HG03196 (cell line): ENCODE results near the gene DNAJC13.
A peak's percentile ranks its signal among the peaks of the same experiment; 100 is the strongest.
"Not testable (repeated sequence)": the region's sequence is repeated elsewhere in the genome, so short reads cannot be mapped to it uniquely, and the experiment has no call there.

Source experiments
- ATAC-seq: cut with Tn5 transposase; IDR thresholded peaks from one replicate; pipeline ENCODE4 v1.9.1; 2021; ENCODE audit not compliant: unreplicated experiment

The DNAJC13 gene

DNA sequence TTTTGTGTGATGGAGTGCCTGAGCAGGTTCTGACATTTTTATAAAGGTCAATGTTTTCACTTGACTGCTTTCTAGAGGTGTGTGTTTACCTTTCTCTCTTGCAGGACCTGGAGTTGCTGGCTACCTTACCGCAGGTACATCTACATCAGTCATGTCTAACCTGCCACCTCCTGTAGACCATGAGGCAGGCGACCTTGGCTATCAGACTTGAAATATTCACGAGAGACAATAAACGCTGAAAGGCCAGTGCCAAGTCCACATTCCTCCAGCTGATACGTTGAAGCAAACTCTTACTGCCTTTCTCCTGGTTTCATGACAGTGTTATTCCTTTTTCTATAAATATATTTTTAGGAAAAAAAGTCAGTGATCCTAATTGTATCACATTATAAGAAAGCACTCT lies 120.8 kb downstream of the DNAJC13 start:
- no peak for ATAC-seq

DNA sequence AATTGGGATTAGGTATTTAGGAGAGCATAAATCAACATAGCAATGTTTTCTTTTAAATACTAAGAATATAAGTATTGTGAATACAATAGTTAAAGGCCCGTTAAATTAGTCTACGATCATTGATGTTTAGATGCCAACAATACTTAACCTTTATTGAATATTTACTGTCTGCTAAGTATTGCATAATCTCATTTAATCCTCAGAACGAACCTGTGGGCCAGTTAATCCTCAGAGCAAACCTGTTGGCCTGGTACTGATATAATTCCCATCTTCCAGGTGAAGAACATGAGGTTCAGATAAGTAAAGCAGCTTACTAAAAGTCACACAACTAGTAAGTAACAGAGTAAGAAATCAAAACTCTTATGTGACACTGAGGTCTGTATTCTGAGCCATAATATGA lies 122.4 kb downstream of the DNAJC13 start:
- no peak for ATAC-seq

DNA sequence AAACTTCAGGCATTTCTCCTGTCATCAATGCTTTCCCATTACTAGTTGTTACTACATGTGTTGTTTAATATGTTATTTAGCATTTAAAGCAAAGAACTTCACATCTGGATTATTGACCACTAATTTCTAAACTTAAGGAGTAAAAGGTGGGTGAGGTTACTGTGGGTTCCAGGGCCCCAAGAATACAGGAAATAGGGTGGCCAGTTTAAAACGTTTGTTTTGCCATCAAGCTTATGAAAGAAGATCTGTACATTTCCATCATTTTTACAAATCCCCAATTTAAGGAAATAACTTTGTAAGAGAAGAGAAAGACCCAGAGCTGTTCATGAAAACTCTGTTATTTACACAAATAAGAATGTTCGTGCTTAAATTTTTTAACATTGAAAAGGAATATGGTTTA lies 125.3 kb downstream of the DNAJC13 start:
- no peak for ATAC-seq

DNA sequence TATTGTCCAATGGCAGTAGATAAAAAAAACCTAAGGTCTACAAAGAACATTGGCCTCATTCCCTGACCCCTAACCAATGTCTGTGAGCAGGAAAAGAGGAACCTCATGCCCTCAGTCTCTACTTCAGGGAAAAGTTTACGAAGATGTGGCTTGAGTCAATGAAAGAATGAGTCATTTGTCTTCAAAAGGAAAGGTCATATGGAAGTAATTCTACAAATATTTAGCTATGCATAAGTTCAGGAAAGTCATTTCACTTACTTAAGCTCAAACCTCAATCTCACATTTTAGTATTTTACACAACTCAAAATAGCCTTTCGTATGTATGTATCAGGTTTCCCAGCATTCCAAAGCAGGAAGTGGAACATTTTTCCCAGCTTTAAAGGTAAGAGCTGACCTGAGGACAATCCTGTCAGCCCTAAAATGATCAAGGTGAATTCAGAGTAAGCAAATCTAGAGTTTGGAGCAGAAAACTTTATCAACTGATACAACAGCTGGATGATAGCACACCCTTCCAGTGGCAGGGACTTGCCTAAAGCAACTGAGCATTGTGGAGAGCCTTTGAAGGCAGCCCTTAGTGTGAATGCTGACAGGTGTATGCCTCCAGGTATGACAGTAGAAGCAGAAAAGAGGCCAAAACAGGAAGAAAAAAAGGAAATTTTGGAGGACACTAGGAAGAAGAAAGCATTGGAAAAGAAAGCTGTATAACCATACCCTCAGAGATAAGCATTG lies 125.9 kb downstream of the DNAJC13 start:
- no peak for ATAC-seq

DNA sequence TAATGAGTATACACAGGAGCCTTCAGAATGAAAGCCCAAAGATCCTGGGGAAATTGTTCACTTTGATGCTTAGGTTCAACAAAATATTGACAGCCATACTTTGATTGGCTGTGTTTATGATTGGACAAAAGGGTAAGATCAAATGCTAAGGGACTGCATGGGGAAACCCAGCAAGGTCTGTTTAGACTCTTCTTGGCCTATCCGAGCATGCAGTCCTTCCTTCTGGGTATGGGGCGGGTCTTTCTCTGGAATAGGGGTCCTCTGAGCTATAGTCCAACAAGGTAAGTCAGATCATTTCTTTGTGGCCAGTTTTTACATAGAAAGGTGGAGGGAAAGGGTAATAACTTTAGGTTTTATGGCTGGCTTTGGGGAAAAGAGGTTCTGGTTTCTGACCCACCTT lies 126.8 kb downstream of the DNAJC13 start:
- no peak for ATAC-seq

DNA sequence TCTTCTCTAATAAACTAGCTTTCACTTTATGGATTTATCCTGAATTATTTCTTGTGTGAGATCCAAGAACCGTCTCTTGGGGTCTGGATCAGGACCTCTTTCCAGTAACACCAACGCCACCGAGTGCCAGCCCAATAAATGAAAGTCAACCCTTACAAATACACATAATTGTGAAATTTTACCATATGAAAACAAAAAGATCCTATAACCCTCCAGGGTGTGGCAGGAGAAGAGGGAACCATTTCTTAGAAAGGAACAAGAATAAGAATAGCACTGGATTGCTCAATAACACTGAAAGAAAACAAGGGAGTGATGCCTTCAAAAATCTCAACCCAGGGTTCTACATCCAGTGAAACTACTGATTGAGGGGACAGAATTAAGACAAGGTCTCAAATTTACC lies 128.2 kb downstream of the DNAJC13 start:
- no peak for ATAC-seq

DNA sequence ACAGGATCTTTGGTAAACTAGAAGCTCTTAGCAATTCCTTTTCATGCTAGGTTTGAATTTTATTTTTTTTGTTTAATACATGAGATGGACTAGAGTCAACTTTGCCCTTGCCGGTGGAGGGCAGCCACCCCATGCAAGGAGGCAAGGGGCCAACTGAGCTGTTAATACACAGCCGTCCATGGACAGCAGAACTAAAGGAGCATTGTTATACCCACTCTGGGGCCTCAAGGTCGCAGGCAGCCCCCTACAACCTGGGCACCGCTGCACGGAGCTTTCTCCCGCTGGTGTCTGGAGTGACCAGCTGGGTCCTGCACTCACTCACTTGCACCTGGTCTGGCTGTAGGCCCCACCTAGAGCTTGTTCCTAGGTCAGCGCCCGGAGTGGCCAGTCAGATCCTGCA lies 131.9 kb downstream of the DNAJC13 start:
- no peak for ATAC-seq

DNA sequence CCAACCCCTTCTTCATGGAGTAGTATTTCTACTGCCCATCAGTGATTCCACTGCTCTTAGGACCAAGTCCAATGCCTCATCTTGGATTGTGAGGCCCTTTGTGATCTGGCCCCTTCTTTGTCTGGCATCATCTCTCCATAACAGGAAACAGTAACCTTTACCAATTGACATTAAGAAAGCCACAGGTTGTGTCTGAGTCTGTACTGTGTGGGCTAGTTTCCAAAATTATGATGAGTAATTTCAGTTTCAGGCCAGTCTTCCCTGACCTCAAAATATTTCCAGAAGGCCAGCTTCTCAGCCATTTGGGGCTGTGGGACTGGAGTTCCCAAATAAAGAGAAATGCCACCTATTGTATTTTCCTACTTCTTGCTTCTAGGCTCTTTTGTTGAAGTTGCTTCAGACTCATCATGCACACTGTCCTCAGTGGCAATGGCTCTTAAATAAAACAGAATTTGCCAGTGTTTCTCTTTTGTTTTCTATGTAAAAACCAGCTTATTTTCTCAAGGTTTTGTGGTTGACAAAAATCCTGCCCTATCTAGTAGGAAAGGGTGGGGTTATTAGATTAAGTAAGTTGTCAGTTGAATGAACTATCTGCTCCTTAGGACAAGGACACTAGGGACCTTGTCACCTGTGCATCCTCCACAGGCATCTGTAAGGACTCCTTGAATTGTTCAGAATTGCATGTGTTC lies 132.7 kb downstream of the DNAJC13 start:
- peak; percentile 67 for ATAC-seq

DNA sequence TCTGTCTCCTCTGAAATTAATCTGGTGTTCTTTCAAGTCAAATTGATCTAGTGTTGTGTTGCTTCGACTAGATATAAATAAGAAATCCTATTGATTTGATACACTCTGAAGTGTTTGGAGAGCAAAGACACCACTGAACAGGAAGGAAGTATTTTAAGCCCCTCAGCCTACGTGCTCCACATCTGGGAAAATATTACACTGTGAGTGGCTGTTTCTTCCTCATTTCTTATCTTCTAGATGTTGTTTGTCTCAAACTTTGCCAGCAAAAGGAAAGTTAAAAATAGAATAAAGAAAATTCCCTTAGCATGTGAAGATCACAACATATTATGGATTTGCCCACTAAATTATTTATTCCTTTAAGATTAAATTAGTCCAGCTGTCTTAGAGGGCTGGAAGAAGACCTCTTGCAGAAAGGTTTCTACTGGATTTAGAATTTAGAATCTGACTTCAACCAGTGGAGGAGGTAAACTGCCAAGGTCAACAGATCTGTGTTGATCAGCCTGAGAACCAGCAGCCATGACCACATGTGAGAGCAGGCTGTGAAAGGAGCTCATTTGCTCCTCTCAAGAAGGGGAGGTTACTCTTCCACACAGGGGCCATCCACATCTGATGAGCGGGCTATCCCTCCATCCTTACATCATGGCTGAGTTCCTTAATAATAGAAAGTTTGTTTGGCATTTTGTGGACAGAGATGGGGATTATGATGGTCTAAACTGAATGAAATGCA lies 133.4 kb downstream of the DNAJC13 start:
- ATAC-seq = no peak

DNA sequence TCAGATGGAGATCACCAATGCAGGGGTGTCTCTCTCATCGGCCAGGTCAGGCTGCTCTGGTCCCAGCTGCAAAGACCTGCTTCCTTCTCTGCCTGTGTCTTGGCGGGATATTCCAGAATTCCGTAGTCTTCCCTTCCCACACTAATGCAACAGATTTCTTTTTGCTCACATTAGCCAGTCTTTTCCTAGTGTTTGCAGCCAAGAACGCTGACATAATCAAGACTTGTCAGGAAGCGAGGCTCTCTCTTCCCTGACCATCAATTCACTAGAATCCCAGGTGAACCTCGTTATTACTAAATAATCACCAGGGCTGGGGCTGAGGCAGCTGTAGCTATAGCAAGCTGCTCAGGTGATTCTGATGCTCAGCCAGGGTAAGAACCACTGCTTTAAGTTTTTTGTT lies 136.5 kb downstream of the DNAJC13 start:
- ATAC-seq = no peak

DNA sequence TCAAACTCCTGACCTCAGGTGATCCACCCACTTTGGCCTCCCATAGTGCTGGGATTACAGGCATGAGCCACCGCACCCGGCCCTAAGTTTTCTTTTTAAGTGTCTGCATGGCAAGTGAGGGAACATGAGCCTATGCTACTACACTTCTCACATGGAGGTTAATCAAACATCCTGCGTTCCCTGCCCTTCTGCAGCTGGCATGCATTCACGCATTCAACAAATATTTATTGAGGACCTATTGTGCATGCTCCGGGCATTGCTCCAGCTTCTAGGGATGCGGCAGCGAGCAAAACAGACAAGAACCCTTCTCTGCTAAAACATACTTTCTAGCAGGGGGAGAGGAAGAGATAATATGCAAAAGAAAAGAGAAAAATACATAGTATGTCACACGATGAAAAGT lies 137.1 kb downstream of the DNAJC13 start:
- ATAC-seq = no peak

DNA sequence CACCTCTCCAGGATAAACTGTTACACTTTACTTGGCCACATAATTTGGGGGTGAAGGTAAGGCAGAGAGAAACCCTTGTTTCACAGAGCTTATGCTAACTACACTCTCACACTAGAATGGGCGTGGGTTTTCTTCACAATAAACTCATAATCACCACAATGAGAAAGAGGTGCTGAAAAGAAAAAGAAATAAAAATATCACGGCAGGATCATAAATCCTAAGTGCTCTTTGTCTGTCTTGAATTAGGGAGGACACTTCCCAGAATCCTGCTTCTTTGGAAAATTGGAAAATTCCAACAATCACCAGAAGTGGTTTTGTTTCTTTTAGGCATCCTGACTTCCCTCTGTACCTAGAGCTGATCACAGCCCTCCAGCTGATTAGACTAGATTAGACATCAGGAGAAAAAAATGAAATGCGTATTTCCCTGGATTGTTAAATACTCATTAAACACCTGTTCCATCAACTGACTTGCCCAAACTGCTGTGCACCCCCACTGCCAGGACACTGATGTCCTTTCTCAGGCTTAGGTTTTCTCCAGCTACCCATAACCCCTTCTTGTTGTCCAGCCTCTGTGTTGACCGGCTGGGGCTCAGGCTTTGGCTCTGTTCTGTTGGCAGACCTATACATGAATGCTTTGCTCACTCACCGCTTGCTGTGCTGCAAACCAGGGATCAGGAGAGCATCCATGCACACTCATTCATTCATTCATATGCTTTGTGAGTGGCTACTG lies 138.2 kb downstream of the DNAJC13 start:
- no peak for ATAC-seq

DNA sequence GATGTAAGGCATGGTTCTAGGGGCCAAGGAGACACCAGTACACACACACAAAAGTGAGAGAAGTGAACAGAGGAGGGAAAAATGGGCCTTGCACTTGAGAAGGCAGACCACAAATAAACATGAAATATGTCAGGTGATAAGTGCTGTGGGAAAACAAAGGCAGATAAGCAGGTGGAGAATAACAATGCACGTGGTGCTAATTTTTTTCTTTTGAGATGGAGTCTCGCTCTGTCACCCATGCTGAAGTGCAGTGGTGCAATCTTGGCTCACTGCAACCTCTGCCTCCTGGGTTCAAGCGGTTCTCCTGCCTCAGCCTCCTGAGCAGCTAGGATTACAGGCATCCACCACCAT lies 138.7 kb downstream of the DNAJC13 start:
- not testable (repeated sequence) for ATAC-seq

DNA sequence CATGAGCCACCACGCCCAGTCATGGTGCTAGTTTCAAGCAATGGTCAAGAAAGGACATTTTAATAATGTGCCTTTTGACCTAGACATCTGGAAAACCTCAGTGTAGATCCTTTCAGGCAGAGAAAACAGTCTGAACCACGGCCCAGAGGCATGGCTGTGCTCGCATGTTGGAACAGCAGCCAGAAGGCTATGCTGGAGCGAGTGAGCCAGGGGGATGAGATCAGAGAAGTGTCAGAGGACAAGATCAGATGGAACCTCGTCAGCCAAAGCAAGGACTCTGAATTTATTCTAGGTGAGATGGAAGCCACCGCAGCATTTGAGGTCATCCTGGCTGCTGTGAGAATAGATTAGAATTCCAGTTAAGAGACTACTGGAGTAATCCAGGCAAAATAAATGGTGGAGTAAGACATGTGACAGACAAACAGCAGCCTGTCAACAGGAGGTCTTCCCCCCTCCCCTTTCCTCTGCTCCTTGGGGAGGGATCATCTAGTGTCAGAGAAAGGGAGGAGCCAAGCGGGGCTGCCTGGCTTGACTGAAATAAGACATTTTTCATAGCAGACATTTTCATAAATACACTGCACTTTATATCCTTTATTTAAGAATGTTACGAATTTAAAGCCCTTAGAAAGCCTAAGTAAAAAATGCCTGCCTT lies 139.3 kb downstream of the DNAJC13 start:
- no peak for ATAC-seq

DNA sequence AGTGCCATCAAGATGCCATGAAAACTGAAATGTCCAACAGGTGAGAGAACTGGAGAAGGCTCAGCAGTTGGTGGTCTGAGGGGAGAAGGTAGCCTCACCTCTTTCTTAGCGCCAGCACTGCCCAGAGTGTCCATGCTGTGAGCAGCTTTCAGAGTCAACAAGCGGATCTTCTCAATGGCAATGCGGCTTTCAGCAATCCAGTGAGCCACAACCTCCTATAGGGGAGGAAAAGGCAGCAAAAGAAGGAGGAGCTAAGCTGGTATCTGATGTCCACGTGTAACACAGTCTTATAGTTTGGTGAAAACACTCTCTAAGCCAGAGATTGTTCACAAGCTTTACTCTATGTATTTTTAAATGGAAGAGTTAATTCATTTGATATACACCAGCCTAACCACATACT lies 143.7 kb downstream of the DNAJC13 start:
- no peak for ATAC-seq

DNA sequence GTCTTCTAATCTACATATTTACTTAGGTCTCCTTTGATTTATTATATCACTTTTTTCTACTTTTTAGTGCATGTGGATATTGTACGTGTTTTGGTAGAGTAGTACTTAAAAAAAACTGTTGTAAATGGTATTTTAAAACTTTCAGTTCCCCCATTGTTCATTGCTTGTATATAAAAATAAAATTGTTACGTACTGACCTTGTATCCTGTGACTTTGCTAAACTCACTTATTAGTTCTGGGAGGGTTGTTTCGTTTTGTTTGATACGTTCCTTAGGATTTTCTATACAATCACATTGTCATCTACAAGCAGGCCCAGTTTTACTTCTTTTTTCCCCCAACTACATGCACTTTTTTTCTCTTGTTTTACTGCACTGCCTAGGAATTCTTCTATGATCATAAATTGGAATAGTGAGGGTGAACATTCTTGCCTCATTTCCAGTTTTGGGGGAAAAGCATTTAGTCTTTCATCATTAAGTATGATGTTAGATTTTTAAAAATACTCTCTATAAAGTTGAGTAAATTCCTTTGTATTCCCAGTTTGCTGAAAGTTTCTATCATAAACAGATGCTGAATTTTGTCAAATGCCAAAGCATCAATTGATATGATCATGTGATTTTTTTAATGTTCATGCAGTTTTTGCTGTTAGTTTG lies 146.2 kb downstream of the DNAJC13 start:
- no peak for ATAC-seq

DNA sequence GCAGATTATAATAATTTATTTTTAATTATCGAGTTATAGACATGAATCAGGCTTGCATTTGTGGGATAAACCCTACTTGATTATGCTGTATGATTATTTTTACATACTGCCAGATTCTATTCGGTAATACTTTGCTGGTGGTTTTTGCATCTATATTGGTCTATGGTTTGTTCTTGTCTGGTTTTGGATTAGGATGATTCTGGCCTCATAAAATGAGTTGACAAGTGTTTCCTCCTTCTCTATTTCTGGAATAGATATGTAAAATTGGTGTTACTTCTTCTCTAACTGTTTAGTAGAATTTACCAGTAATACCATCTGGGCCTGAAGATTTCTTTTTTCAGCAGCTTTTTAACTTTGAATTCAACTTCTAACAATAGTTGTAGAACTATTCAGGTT lies 146.8 kb downstream of the DNAJC13 start:
- ATAC-seq = no peak

DNA sequence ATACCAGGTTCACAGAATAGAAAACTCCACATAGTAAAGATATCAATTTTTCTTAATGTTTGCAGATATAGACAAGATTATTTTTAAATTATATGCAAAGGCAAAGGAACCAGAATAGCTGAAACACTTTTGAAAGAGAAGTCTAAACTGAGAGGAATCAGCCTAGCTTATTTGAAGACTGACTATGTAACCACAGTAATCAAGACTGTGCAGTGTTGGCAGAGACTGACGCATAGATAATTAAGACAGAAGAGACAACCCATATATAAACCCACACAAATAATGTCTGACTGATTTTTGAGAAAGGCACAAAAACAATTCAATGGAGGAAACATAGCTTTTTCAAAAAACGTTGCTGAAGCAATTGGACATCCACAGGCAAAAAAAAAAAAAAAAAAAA lies 151.1 kb downstream of the DNAJC13 start:
- no peak for ATAC-seq

DNA sequence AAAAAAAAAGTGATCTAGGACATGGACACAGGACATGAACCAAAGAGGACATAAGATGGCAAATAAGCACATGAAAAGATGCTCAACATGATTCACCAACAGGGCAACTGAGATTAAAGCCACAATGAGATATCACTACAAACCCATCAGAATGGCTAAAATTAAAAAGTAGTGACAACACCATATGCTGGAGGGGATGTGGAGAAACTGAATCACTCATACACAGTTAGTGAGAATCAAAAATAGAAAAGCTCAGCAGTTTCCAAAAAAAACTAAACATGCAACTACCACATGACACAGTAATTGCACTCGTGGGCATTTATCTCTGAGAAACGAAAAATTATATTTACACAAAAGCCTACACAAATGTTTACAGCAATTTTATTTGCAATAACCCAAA lies 151.9 kb downstream of the DNAJC13 start:
- no peak for ATAC-seq

DNA sequence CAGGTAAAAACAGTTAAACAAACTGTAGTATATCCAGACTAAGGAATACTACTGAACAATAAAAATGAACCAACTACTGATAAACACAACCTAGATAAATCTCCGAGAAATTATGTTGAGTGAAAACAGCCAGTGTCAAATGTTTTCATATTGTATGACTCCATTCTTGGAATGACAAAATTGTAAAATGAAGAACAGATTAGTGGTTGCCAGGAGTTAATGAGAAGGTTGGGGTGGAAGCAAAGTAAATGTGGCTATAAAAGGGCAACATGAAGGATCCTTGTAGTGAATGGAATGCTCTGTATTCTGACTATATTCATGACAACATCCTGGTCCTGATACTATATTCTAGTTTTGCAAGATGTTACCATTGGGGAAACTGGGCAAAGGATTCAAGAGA lies 152.3 kb downstream of the DNAJC13 start:
- no peak for ATAC-seq

DNA sequence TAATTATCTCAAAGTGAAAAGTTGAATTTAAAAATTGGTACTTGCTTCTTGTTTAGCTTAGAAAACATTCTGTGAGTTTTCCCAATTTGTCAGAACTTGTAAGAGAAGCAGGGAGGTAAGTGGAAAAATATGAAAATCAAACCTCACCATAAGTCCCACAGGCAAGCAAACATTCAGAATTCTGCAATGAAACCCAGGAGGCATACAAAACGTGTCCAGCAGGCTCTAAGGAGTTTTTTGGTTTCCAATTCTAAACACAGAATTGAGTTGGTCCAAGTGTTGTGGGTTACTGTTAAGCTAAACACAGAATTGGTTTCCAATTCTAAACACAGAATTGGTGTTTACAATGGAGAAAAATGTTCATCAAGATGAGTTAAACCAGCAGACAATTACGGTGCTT lies 152.7 kb downstream of the DNAJC13 start:
- ATAC-seq = no peak
